ENCODE data around the gene THPO. TPM values are rescaled to one million over a fixed set of nuclear protein-coding genes. Genes with fewer than 3 reads are reported as not detected.

Gene THPO
- polyA plus RNA-seq, 1 donor from 2014 or later, result 0.59 TPM

DNA sequence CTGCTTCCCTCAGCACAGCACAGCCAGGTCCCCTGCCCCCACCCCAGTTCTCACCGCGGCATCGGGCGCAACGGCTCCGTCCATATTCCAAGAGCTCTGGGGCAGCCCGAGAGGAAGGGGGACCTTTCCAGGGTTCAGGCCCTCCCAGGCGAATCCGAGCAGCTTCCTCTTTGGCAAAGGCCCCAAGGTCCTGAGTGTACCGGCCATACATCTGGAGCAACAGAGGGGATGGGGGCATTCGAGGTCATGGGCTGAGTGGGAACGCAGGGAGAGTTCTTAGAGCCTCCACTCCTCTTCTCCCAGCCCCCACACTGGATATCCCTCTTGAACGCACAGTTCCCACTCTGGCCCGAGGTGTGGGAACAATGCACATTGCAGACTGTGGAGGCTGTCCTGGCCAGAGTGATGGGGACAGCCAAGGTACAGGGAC, 19.1 kb downstream of the THPO start:
- TF ChIP-seq SMC3 (conservative IDR thresholded peaks at IDR 0.05; ENCODE audit: poor library complexity) (no peak), RAD21 (conservative IDR thresholded peaks at IDR 0.05) (no peak), MXI1 (conservative IDR thresholded peaks at IDR 0.05; ENCODE audit: poor library complexity, severe bottlenecking) (no peak), POLR2AphosphoS5 (IDR thresholded peaks at IDR 0.05) (no peak), EP300 (conservative IDR thresholded peaks at IDR 0.05; ENCODE audit: poor library complexity, severe bottlenecking) (no peak), EZH2 (IDR thresholded peaks at IDR 0.05; ENCODE audit: borderline replicate concordance, insufficient read depth, low read length, poor library complexity, severe bottlenecking) (no peak), TAF1 (IDR thresholded peaks at IDR 0.05; ENCODE audit: low read depth) (no peak)
- TF ChIP-seq, protein P1, sequence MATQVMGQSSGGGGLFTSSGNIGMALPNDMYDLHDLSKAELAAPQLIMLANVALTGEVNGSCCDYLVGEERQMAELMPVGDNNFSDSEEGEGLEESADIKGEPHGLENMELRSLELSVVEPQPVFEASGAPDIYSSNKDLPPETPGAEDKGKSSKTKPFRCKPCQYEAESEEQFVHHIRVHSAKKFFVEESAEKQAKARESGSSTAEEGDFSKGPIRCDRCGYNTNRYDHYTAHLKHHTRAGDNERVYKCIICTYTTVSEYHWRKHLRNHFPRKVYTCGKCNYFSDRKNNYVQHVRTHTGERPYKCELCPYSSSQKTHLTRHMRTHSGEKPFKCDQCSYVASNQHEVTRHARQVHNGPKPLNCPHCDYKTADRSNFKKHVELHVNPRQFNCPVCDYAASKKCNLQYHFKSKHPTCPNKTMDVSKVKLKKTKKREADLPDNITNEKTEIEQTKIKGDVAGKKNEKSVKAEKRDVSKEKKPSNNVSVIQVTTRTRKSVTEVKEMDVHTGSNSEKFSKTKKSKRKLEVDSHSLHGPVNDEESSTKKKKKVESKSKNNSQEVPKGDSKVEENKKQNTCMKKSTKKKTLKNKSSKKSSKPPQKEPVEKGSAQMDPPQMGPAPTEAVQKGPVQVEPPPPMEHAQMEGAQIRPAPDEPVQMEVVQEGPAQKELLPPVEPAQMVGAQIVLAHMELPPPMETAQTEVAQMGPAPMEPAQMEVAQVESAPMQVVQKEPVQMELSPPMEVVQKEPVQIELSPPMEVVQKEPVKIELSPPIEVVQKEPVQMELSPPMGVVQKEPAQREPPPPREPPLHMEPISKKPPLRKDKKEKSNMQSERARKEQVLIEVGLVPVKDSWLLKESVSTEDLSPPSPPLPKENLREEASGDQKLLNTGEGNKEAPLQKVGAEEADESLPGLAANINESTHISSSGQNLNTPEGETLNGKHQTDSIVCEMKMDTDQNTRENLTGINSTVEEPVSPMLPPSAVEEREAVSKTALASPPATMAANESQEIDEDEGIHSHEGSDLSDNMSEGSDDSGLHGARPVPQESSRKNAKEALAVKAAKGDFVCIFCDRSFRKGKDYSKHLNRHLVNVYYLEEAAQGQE (IDR thresholded peaks at IDR 0.05; ENCODE audit: borderline replicate concordance), result no peak
- TF ChIP-seq, protein P2, sequence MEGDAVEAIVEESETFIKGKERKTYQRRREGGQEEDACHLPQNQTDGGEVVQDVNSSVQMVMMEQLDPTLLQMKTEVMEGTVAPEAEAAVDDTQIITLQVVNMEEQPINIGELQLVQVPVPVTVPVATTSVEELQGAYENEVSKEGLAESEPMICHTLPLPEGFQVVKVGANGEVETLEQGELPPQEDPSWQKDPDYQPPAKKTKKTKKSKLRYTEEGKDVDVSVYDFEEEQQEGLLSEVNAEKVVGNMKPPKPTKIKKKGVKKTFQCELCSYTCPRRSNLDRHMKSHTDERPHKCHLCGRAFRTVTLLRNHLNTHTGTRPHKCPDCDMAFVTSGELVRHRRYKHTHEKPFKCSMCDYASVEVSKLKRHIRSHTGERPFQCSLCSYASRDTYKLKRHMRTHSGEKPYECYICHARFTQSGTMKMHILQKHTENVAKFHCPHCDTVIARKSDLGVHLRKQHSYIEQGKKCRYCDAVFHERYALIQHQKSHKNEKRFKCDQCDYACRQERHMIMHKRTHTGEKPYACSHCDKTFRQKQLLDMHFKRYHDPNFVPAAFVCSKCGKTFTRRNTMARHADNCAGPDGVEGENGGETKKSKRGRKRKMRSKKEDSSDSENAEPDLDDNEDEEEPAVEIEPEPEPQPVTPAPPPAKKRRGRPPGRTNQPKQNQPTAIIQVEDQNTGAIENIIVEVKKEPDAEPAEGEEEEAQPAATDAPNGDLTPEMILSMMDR (IDR thresholded peaks at IDR 0.05; ENCODE audit: poor library complexity, severe bottlenecking), result no peak
- H3K79me2 ChIP-seq (replicated peaks; ENCODE audit: insufficient read depth, low read length), result peaks cover 13% of the 10 kb centered on the region
- no peaks in the 10 kb centered on the region for H3K9me2 ChIP-seq (ENCODE audit: insufficient read depth, low read length)
- H3K9me3 ChIP-seq (ENCODE audit: low read length), result no peaks in the 10 kb centered on the region
- H3F3A ChIP-seq (ENCODE audit: insufficient read depth, low read length, poor library complexity, severe bottlenecking), result no peaks in the 10 kb centered on the region
- H3K9ac ChIP-seq (ENCODE audit: low read length), result no peak overlapping the region
- no peak overlapping the region for H3K4me2 ChIP-seq (ENCODE audit: low read length)
- H4K20me1 ChIP-seq (ENCODE audit: insufficient read depth), result no peaks in the 10 kb centered on the region
- H3K36me3 ChIP-seq (ENCODE audit: insufficient read depth, low read length), result no peaks in the 10 kb centered on the region
- H2AFZ ChIP-seq (ENCODE audit: low read depth, low read length), result no peak overlapping the region
- H3K27ac ChIP-seq (ENCODE audit: low read length), result no peak overlapping the region
- no peaks in the 10 kb centered on the region for H3K27me3 ChIP-seq (ENCODE audit: insufficient read depth, low read depth, low read length)
- H3K4me3 ChIP-seq (ENCODE audit: low read length), result no peak overlapping the region

DNA sequence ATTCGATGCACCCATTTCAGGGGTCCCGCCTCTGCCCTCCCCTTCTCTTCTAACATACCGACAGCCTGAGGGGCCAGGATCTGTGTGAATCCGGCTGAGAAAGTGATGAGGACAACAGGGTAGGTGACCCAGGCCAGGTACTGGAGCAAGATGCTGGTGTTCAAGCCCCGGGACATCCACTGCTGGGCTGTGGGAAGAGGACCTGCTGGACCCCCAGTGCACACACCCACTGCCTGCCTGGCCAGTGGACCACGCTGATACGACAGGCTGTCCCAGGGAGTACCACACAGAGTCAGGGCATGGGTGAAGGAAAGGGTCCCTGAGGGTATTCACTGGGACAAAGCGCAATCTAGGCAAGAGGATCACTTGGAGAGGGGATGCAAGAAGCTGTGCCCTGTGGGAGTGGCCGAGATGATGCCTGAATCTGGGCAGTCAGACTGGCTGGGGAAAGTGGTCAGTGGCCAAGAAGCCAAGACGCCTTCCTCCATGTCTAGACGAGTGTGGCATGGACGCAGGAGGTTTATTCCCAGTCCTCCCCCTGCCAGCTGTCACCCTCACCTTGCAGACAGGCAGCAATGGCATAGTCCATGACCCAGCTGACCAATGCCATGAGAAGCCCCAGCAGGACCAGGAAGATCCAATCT, 19.8 kb downstream of the THPO start:
- no peak overlapping the region for H3K9ac ChIP-seq (ENCODE audit: low read length)
- H3K4me3 ChIP-seq (ENCODE audit: low read length), result no peak overlapping the region
- H3K36me3 ChIP-seq (ENCODE audit: insufficient read depth, low read length), result no peaks in the 10 kb centered on the region

More for the DNA sequence above, 19.8 kb downstream of the THPO start:
- Histone ChIP-seq H3K9me3 (ENCODE audit: low read length) (no peaks in the 10 kb centered on the region), H3K27ac (ENCODE audit: low read length) (no peak overlapping the region), H3K9me2 (ENCODE audit: insufficient read depth, low read length) (no peaks in the 10 kb centered on the region), H3F3A (ENCODE audit: insufficient read depth, low read length, poor library complexity, severe bottlenecking) (no peaks in the 10 kb centered on the region), H2AFZ (ENCODE audit: low read depth, low read length) (no peak overlapping the region), H3K27me3 (ENCODE audit: insufficient read depth, low read depth, low read length) (no peaks in the 10 kb centered on the region), H4K20me1 (ENCODE audit: insufficient read depth) (no peaks in the 10 kb centered on the region), H3K4me2 (ENCODE audit: low read length) (no peak overlapping the region), H3K79me2 (replicated peaks; ENCODE audit: insufficient read depth, low read length) (peaks cover 8% of the 10 kb centered on the region)
- no peak for TF ChIP-seq MXI1 (conservative IDR thresholded peaks at IDR 0.05; ENCODE audit: poor library complexity, severe bottlenecking)
